GM12892 (cell line): ENCODE measurements around the gene FYB2.

Experiments used
- POLR2A ChIP-seq: IDR thresholded peaks from 2 replicates; pipeline ENCODE4 v1.6.1; 2011; ENCODE audit warnings: low read depth, low read length, control low read depth
- POLR2AphosphoS5 ChIP-seq: IDR thresholded peaks from 2 replicates; pipeline ENCODE4 v1.6.1; 2011; ENCODE audit warnings: low read depth, low read length, control low read depth

DNA sequence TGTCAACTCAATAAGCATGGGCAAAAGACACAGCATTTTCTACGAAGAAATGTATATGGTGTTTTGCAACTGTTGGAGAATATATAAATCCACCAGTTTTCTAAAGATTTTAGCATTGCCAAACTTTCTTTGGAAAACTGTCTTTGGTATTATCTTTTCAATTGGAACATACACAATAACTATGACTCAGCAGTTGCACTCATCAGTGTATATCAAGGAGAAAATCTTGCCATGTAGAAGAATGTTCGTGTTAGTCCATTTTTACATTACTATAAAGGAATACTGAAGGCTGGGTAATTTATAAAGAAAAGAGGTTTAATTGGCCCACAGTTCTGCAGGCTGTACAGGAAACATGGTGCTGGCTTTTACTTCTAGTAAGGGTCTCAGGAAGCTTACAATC is 133.0 kb downstream of the FYB2 start:
- TF ChIP-seq POLR2A (no peak), POLR2AphosphoS5 (no peak)
